Dedifferentiated amniotic fluid mesenchymal stem cell (primary cell): ENCODE measurements around the gene FIBCD1.

Experiments used
- DNase-seq: peaks from one replicate; pipeline ENCODE4 v3.0.0-alpha.2; 2016; ENCODE audit errors: extremely low spot score

The FIBCD1 gene

DNA sequence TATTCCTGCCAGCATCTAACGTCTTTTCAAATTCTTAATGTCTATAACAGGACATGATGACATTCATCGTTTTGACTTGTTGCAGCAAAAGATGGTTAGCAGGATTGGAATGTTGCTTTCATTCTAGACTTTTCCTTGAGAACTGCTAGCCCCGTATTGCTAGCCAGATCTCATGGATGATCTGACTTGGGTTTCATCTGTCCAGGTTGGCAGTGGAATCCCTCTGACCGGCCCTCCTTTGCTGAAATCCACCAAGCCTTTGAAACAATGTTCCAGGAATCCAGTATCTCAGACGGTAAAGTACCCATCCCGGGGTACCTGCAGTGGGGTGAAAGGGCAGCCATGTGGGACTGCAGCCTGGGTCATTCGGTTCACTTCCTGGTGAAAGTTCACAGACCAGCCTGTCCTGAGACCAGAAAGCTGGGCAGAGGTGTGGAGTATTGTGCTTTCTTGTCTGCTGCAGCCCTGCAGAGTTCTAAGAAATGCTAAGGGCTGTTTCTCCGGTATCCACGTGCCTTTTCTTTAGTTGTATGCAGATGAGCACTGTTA lies 59.1 kb downstream of the FIBCD1 start:
- no peak for DNase-seq

DNA sequence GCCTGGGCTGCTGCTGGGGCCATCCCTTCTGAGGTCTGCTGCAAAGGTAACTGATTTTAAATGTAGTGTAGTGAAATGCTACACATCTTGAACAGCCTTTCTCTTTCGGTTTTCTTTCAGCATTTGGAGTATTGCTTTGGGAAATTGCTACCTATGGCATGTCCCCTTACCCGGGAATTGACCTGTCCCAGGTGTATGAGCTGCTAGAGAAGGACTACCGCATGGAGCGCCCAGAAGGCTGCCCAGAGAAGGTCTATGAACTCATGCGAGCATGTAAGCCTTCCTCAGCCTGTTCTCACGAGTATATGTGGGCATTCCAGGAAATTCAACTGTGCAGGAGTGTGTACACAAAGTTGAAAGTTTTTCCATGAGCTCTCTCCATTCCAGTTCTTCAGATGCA lies 60.8 kb downstream of the FIBCD1 start:
- no peak for DNase-seq

DNA sequence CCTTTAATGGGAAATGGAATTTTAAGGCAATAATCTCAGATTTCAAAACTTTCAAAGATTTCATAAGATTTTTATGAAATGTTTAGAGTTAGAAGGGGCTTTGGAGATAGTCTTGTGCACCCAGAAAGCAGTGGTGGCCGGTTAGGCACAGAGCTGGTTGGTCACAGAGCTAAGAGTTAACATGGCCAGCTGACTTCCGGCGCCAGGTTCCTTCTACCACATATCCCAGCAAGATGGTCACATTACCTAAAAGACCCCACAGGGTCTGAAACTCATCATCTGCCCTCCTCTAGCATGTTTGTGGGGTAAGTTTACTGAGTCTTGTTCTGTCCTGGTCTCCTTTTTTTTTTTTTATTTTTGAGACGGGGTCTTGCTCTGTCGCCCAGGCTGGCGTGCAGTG lies 61.7 kb downstream of the FIBCD1 start:
- DNase-seq = no peak

DNA sequence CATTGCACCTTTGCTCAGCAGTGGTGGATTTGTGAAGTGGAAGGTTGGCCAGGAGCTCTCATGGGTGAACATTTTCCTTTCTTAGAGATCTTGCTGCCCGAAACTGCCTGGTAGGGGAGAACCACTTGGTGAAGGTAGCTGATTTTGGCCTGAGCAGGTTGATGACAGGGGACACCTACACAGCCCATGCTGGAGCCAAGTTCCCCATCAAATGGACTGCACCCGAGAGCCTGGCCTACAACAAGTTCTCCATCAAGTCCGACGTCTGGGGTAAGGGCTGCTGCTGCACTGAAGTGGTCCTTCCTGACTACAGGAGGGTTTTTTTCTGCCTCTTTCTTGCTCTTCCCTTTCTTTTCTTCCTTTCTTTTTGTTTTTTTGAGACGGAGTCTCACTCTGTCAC lies 64.3 kb downstream of the FIBCD1 start:
- no peak for DNase-seq

DNA sequence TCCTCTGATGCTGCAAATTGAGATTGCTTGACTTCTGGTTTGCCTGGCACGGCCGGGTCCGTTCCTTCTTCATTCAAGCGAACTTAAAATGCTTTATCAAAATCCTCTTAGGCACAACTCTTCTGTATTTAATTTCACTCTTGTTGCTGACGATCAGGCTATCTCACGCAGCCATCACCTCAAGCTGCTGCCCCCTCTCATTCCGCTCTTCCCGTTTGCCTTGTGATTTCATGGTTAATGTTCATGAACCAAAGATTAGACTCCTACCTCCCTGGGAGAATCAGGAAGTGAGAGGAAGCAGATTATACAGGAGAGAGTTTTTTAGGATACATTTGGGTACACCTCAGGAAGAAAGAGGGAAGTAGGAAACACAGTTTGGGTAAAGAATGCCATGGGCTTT lies 65.1 kb downstream of the FIBCD1 start:
- DNase-seq = no peak

DNA sequence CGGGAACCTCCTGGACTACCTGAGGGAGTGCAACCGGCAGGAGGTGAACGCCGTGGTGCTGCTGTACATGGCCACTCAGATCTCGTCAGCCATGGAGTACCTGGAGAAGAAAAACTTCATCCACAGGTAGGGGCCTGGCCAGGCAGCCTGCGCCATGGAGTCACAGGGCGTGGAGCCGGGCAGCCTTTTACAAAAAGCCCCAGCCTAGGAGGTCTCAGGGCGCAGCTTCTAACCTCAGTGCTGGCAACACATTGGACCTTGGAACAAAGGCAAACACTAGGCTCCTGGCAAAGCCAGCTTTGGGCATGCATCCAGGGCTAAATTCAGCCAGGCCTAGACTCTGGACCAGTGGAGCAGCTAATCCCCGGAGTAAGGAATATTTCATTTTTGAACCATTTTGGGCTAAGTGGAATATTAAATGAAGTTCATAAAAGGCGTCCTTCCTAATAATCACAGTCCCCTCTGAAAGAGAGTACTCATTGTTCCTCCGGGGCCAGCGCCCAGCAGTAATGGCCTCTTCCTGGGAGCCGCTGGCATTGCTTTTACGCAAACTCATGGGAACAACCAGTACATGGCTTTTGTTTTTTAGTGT lies 66.0 kb downstream of the FIBCD1 start:
- DNase-seq = no peak

DNA sequence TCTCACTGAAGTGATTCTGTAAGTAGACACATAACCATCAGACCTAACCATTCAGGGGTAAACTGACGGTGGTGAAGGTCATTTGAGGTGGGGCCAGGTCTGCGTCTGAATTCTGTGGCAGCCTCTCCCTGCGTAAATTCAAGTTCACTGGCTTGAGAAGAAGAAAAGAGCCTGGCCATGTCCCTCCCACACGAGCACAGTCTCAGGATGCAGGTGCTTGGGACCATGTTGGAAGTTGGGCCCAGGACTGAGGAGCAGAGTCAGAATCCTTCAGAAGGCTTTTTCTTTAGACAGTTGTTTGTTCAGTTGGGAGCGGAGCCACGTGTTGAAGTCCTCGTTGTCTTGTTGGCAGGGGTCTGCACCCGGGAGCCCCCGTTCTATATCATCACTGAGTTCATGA lies 66.5 kb downstream of the FIBCD1 start:
- no peak for DNase-seq

DNA sequence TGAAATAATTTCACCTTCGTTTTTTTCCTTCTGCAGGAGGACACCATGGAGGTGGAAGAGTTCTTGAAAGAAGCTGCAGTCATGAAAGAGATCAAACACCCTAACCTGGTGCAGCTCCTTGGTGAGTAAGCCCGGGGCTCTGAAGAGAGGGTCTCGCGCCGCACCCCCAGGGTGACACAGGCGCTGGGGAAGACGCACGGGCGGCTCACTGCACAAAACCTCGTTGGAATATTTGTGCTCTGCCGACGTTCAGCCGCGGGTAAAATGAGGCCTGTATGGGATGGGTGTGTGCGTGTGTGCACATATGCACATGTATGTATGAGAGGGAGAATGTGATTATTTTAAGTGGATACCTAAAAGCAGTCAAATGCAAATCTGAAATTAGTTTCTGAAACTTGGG lies 67.0 kb downstream of the FIBCD1 start:
- no peak for DNase-seq

DNA sequence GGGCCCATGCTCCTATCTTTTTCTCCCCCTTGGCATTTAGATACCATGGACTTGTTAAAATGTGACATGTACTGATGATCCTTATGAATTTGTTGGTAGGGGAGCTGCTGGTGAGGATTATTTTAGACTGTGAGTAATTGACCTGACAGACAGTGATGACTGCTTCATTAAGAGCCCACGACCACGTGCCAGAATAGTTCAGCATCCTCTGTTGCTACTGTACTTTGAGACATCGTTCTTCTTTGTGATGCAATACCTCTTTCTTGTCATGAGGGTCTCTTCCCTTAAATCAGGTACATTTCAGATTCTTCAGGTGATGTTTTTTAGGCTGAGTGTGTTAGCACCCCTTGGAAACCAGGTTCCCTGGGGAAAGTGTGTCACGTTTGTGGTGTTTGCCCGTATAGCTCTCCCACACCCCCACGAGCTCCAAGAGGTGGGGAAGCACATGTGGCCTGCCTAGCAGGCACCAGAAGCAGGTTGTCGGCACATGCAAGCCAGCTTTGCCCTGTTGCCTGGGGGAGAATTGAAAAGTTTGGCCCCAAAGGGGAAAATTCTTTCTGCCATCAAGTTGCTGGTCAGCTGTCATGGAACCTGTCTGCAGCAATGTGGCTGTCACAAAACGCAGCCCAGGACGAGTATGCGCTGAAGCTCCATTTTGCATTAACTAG lies 67.5 kb downstream of the FIBCD1 start:
- no peak for DNase-seq

DNA sequence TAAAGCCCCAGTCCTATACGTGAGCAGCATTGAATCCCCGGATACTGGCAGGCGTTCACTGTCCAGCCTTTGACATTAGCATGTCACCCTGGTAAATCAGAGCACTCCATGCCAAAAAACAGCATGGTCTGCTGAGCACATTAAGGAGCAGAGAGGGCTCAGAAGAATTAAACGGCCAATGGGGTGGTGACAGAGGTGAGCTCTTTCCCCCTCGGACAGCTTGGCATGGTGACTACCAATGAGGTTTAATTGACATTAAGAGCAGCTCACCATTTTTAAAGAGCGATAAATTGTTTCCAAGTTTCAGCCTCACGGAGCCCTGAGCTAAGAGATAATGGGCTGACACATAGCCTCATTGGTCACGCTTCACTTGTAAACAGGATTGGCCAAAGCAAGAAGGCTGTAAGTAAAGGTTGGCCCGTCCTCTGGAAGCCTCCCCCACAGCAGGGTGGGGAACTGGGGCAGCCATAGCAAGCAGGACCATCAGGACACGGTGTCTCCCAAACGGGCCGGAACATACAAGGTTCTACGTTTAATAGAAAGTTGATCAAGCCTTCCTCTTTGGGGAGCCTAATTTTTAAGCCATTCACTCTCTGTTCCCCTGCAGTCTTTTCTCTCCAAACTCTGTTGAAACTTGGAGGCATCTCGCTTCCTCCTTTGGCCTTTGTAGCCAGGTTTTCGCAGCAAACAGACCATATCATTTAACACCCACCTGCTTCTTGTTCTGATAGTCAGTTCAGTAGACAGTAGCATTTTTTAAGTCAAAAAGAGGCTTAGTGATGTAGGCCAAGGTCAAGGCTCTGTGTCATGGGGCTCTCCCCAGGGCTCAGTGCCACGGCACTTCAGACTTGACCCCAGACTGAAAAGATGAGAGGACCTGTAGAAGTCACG lies 68.3 kb downstream of the FIBCD1 start:
- no peak for DNase-seq

DNA sequence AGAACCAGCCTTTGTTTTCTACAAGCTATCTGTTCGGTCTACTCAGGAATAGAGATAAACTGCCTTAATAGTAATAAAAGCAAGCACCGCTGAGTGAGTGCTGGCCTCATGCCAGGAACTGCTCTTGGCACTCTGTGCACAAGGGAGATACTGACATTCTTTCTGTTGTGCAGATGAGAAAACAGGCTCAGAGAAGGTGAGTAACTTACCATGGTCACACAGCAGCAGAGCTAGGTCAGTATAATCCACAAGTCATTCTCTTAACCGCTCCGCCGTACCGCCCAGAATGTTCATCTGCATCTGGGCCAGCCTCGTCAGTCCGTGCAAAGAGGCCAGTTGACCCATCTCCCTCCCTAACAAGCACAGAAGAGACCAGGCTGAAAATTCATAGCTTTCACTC lies 69.8 kb downstream of the FIBCD1 start:
- DNase-seq = no peak

DNA sequence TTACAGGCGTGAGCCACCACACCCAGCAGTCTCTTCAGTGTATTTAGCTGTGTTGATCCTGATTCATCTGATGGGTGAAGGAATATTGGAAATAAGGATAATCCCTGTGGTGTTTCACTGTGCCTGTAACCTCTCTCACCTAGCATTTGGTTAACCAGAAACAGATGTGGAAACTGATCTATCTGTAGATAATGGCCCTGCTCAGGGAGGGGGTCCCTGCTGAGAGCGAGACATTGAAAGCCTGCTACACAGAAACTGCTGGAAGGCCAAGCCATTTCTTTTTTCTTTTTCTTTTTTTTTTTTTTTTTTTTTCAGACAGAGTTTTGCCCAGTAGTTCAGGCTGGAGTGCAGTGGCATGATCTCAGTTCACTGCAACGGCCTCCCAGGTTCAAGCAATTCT lies 70.8 kb downstream of the FIBCD1 start:
- DNase-seq = no peak

DNA sequence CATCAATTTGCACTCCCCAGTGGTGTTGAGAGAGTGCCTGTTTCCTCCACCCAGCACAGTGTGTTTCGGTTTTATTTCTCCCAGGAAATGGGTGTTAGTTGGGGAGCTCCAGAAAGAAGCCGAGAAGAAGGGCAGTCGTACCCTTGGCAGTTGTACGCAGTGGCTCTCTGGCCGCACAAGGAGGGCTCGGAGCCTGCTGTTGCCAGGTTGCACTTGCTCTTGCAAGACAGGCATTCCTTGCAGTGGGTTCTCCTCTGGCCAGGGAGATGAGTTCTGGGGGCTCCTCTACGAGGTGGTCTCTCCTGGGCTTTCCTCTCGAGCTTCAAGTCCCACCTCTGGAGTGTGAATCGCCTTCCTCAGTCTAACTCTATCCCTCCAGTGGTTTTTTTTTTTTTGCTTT lies 71.5 kb downstream of the FIBCD1 start:
- DNase-seq = no peak

DNA sequence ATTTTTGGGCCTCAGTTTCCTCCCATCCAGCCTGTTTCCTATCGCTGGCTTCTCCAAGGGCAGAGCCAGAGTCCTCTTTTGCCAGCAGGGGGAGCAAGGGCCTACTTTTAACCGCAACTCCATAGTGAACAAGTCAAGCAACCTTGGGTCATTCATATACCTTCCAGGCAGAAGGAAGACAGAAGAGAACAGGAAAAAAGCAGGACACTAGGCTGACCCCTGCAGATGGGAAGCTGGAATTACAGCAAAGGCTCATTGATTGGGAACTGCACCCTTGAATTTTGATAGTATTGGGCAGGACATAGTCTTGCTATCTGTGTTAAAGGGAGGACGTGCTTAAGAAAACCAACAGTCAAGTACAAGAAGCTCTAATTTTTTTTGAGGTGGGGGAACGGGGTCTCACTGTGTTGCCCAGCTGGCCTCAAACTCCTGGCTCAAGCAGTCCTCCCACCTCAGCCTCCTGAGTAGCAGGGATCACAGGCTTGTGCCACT lies 72.5 kb downstream of the FIBCD1 start:
- peak; percentile 85 for DNase-seq

DNA sequence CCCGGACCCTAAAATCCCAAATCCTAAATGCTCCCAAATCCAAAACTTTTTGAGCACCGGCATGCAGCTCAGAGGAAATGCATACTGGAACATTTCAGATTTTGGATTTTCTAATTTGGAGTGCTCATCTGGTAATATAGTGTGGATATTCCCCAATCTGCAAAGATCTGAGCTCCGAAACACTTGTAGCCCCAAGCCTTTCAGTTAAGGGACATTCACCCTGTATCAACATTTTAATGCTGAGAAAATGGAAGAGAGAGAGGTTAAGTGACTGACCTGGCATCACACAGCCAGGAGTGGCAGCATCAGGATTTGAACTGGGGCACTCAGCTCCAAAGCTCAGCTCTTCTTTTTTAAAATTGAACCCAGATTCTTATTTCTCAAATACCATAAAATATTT lies 73.1 kb downstream of the FIBCD1 start:
- DNase-seq = no peak

DNA sequence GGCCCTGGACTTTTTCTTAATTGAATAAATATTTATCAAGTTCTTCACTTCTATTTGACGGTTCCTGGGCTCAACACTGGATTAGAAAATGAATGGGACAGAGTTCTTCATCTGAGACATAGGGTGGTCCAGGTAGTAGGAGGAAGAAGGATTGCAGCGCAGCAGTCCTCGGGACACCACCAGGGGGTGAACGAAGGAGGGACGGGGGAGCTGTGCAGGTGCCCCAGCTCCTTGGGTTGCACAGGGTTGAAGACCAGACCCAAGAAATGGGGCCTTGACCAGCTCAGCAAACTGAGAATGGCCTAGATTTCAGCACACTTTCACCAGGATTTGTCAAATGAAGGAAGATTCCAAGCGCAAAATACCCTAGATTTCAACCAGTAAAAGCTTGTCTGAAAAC lies 74.5 kb downstream of the FIBCD1 start:
- no peak for DNase-seq

DNA sequence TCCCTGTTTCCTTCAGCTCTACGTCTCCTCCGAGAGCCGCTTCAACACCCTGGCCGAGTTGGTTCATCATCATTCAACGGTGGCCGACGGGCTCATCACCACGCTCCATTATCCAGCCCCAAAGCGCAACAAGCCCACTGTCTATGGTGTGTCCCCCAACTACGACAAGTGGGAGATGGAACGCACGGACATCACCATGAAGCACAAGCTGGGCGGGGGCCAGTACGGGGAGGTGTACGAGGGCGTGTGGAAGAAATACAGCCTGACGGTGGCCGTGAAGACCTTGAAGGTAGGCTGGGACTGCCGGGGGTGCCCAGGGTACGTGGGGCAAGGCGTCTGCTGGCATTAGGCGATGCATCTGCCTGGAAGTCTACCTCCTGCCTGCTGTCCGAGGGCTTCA lies 76.3 kb downstream of the FIBCD1 start:
- no peak for DNase-seq

DNA sequence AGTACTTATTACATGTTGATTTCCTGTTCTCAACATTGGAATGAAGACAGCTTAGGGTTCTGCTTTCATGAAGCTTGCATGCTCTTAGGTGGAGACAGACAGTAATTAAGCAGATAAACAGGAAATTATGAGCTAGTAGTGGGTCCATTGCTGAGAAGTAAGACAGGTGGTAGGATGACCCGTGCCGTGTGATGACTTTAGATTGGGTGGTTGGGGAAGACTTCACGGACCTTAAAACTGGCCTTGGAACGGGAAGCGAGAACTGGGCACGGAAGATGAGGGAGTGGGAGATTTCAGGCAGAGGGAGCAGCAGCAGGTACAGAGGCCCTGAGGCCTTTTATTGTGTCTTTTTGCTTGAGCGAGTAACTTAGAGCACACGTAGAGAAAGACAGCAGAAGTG lies 76.8 kb downstream of the FIBCD1 start:
- DNase-seq = no peak

DNA sequence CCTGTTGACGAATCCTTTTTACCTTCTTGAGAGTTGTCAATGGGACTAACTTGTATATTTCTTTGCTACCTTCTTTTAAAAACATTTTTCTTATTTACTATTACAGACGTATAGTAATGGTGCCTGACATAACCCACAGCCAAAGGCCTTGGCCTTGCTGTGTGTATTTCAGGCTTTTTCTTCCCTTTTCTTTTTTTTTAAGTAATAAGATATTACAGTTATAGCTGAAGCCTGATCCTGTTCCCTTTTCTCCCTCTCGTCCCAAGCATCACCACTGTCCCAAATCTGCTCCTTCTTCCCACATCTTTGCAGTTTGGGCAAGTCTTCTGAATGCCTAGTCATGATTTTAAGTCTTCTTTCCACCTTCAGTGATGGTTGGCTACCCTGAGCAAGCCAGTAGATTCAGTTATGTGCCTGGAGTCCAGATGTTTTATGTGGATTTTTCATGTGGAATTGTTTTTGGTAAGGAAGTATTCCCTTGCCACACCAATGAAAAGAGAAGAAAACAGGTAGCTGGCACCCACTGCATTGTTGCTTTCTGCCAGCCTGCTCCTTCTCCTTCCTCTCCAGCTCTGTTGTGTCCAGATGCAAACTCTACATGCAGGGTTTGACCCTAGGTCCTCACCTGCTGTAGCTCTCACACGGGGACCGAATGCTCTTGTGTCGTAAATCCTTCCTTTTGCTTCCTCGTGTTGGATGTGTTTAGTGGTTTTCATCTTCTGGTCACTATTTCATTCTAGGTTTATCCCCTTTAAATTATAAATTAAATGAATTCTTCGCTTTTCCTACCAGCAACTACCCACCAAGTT lies 77.5 kb downstream of the FIBCD1 start:
- no peak for DNase-seq

DNA sequence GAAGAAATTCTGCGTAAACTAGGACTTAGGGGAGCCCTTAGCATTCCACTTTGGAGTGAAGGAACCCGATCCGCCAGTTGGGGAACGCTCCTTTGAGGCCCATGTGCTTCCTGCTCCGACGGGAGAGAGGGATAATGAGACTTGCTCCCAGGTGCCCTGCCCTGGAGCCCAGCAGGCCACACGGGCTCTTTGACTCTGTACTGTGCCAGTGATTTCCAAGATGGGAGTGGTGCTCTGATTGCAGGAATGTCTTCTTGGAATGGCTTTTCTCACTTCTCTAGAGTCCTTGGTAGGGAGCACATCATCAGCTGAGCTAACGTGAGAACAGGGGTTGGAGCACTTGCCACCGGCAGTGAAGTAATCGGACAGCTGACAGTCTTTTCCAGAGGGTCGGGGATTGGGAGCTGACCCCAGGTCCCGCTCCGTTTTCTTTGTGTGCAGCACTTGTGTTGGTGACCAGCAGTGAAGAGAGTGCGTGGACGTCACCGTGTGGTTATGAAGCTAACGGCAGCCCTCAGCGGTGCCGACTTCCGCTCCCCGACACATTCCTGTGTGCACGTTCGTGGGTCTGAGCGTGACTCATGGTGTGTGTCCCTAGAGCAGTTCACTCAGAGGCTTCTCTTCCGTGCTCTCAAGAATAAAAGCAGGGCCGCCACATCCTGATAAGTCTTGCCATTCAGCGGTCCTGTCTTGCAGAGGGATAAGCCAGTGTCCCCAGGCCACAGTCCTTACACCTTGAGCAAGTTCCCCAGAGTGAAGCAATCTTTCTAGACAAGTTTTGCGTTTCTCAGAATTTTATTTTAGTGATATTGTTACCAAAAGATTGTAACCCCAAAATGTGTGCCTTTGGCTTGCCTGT lies 78.4 kb downstream of the FIBCD1 start:
- DNase-seq = peak; percentile 91
